GM18498 (cell line): ENCODE results near the gene HS3ST4.
"Not testable (repeated sequence)": the region's sequence is repeated elsewhere in the genome, so short reads cannot be mapped to it uniquely, and the experiment has no call there.

Experiments used
- ATAC-seq: cut with Tn5 transposase; IDR thresholded peaks from one replicate; pipeline ENCODE4 v1.9.1; 2021; ENCODE audit warnings: mild to moderate bottlenecking, moderate library complexity; ENCODE audit not compliant: unreplicated experiment

Gene HS3ST4

DNA sequence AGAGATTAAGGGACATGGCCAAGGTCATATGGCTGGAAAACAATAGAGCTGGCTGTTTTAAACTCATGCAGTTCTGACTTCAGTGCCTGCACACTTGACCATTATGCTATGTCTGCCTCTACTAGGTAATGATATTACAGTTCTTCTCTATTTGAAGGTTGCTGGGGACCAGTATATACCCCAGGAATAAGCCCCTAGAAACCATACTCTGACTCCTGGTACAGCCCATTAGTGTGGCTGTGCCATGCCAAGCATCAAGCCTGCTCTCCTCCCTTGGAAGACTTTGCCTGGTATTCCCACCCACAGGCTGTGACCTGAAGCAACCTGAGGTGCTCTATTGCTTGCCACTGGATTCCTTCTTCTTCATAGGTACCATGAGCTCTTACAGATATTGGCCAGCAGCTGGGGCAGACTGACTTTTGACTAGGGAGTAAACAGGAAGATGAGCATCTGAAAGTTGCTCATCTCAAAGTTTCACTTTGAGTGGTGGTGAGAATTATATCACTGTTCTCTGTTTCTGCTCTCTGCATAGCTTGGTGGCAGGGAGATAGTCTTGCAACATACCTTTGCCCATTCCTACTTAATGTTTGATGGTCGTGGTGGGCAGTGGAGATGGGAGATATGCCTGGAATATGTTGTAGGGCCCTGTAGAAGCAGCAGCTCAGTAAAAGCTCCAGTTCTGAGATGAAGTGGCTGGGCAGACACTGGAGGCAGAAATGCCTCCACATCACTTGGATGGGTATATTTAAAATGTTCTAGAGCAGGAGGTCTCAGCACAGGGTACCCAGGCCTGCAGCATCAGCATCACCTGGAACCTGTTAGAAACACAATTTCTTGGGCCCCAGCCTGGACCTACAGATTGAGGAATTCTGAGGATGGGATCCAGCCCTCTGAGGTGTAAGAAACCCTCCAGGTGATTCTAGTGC, 274.7 kb downstream of the HS3ST4 start:
- ATAC-seq, result peak; percentile 90

DNA sequence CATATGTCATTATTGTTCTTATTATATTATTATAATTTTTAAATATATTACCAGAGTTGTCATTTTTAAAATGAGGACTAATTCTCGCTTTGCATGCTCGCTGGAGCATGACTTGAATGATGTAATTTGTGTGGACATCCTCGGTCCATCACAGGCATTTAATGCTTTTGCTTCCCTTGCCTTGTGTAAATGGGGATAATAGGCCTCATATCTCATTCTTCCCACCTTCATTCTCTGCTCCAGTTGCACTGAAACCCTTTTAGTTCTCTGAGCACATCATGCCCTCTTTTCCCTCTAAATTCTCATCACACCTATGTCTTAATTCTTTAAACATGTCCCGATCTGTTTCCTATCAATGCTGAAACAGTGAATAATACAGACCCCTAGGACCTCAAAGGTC, 285.4 kb downstream of the HS3ST4 start:
- no peak for ATAC-seq

DNA sequence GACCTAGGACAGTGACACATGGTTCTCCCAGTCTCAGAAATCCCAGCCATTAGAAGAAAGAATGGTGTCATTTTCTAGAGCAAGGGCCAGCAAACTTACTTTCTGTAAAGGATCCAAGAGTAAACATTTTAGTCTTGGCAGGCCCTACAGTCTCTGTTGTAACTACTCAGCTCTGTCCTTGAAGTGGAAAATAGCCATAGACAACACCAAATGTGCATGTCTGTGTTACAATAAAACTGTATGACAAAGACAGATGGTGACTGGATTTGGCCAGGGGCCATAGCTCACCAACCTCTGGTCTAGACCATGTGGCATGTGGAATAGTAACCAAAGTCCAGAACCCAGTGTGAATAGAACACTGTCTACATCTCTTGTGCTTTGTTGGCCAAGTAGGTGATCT, 286.5 kb downstream of the HS3ST4 start:
- ATAC-seq, result no peak

DNA sequence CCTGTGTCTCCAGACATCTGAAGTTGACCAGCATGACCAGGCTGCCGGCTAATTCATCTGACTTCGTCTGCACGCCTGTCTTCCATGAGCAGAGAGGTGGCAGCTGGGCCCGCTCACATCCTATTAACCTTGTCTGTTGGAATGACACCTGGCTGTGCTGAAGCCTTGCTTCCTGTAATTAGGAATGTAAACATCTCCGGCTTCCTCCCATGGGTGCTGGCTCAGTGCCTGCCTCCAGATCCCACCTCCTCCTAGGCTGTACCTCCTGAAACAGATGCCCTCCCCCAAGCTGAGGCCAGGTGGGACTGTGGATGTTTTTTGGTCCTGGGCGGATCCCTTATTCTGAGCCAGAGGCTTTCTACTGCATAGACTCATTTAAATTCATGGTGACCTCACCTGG, 296.3 kb downstream of the HS3ST4 start:
- no peak for ATAC-seq

DNA sequence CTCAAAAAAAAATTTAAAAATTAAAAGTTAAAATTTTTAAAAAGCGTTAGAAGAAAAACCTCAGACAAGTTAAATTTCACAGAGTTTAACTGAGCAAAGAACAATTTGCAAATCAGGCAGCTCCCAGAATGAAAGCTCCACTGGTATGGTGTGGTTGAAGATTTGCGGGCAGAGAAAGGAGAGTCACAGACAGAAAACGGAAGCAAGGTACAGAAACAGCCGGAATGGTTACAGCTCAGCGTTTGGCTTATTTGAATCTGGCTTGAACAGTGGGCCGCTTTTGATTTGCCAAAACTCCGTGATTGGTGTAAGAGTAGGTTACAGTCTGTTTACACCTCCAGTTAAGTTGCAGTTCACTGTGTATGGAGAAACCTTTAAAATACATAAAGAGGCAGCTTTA, 297.1 kb downstream of the HS3ST4 start:
- no peak for ATAC-seq

DNA sequence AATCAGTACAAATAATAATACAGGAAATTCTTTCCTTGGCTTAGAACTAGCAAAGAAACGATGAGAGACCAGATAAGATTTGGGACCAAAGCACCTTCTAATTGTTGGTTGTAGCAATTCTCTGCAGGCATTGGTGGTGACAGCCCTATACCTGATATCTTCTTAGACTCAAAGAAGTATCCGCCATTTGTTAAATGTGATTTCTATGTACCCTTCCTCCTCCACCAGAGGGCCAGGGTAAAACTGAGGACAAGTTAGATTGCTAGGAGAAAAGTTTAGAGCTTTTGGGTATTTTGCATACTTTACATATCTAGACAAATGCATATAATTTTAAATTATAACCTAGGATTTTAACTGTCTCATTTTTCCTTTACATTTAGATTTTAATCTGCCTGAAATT, 304.3 kb downstream of the HS3ST4 start:
- ATAC-seq, result no peak

DNA sequence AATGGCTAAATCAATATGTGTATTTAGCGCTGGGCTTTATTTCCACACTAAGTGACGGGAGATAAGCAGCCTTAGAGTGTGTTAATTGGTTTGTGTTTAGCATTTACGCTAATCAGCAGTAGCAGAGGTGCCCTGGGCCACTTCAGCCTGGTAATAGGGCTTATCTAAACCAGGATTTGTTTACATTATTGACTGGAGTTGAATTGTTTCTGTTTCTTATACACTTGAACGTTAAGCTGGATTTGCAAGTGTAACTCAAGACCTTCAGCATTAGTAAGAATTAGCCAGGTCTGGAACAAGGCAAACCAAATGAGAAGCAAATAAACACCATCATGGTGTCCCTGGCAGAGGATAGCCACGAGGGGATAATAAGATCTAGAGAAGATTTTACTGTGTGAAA, 313.6 kb downstream of the HS3ST4 start:
- no peak for ATAC-seq

DNA sequence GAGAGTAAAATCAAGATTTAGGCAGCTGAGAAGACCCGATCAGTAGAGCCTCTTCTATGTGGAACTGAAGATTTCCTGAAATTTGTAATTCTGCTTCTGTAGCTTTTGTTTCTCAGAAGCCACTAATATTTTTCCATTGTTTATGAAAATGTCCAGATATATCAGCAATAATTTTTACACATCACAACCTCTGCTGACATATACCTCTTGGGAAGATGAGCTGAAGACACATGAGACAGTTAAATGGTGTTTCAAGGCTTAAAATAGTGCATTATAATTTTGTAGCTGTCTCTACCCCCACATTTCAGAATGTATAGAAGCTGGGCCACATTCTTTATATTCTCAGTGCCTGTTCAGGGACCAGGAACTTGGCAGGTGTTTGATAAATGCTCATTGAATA, 320.6 kb downstream of the HS3ST4 start:
- no peak for ATAC-seq

DNA sequence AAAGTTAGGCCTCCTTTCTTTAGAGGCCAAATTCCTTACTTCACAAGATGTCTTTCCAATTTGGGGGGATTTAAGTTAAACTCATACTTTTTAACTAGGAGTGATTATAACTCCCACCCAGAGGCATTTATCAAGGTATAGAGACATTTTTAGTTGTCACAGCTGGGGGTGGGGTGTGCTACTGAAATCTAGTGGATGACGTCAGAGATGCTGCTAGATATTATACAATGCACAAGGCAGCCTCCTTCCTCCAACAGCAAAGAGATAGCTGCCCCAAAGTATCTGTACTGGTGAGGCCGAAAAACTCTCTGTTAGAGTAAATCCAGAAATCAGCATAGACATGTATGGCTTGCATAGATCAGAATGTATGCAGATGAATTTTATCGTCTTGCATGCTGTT, 324.0 kb downstream of the HS3ST4 start:
- no peak for ATAC-seq

DNA sequence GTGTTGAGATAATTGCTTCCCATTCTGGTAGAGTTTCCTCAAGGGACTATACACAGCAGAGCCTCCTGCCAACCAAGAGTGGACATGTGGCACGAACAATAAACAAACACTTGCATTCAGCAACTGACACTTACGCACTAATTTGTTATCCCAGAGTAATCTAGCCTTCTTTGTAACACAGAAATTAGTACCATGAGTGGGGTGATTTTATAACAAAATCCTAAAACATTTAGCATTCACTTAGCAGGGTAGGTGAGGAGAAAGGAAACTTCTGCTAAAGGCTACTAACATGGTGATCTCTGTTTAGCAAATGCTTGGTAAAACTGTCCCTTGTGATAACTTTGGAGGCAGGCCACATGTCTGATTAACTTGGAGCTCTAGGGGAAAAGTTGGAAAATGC, 325.2 kb downstream of the HS3ST4 start:
- no peak for ATAC-seq

DNA sequence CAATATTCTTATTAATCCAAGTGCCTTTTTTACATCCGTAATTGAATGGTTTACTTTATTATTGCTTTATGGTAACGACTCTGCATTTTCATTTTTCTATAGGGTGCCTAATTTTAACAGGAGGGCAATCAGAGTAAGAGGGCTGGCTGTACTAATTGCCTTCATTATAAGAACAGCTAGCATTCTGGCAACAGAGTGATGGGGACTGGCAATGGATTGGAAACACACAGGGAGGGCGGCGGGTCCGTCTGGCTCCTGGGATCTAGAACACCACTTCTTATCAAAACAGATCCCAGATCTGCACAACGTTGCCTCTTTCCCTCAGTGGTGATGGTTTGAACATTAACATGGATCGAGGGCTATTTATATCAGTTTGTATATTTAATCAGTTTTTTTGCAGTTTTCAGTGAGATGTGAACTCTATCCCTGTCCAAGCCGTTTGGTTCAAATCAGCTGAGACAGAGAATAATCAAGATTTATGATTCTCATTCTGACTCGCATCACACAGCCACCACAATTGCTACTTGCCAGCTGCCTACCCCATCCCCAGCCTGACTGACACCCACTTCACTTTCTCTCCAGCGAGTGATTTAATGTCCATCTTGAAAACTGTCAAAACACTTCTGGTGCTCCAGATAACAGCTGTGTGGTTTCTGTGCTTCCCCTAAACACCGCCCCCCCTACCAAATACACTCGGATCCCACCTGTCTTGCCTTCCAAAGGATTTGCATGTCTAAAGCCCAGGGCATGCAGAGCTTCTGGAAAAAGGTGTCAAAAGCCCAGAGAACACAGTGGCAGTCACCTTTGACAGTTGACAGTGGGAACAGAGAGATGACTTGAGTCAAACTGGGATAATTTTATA, 327.9 kb downstream of the HS3ST4 start:
- ATAC-seq, result no peak

DNA sequence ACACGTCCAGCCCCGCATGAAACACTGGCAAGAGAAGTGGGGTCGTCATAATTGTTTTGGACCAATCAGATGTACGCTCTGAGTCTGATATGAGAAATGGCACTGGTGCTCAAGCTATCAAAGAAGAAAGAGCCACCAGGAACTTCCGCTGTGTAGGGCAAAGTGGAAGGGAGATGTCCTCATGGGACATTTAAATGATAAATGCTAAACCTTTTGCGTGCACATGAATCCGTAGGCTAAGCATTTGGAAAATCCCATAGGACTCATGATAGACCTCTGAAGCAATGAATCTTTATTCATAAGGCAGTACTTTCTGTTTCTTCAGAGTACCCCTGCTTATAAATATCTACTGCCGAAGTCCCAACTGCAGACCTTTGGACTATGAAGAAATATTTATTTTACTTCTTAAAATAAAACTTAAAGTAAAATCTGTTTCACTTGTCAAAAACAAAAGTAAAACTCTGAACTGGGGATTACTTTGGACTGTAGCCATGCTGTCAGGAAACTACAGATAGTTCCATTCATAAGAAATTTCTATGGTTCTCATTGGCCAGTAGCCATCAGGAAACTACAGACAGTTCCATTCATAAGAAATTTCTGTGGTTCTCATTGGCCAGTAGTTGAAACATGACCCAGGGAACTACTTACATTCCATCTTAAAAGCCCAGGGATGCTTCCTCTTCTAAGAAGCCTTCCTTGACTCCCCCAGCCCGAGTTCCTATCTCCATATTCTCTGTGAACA, 335.1 kb downstream of the HS3ST4 start:
- no peak for ATAC-seq

DNA sequence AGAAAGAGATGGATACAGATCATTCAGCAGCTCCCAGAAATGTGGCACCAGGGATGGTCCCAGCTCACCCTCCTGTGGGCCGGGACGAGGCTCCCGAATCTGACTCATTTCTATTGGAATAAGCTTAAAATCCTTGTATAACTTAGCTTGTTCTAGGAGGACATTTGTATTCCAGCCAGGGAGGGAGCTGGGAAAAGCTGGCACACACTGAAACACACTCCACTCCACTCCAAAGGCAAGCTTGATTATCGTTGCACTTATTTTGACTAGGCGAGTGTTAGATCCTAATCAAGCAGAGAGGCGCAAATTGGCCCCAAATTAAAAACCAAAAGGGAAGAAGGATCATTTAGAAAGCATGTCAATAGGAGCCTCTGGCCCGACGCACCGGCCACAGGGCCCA, 339.5 kb downstream of the HS3ST4 start:
- no peak for ATAC-seq

DNA sequence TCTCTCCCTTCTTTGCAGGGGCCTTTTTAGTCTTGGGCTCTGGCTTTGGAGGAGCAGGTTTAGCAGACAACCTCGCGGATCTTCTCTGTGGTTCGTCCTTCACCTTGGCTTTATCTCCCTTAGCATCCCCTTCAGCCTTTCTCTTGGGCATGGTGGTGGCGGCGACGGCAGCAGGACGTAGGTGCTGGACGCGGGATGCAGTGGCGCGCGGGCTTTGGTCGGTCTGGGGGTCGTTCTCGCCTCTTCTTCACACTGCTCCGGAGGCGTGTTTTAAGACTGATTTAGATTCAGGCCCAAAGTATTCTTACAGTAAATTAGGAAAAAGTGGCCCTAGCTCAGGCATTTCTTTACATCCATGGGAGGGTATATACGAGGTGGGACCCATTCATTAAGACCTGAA, 340.9 kb downstream of the HS3ST4 start:
- not testable (repeated sequence) for ATAC-seq

DNA sequence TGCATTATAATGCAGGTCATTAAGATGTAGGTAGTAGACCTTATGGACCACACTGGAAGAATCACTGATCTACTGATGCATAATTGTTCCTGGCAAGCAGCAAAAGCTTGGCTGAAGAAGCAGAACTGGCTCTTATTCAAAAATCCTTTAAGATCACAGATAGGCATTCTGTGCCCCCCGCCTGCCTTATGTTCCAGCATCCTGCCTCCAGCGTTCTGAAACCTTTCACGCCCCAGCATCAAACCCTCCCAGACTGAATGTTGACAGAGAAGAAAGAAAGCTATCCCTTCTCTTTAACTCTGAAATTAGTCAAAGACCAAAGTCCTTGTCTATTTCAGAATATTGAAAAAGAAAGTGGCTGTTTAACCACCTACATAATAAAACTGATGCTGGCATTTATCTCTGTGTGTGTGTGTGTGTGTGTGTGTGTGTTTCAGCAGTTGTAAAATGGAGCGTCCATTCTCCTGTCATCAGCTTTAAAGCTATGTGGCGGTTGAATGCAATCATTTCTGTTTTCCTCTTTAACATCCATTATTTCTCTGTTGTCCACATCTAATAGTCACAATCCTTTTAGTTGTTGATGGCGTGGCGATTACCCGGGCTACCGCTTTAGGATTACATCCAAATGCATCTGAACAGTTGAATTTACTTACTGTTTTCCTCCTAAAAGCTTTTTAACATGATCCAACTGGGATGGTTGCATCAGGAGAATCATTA, 350.4 kb downstream of the HS3ST4 start:
- ATAC-seq, result no peak

DNA sequence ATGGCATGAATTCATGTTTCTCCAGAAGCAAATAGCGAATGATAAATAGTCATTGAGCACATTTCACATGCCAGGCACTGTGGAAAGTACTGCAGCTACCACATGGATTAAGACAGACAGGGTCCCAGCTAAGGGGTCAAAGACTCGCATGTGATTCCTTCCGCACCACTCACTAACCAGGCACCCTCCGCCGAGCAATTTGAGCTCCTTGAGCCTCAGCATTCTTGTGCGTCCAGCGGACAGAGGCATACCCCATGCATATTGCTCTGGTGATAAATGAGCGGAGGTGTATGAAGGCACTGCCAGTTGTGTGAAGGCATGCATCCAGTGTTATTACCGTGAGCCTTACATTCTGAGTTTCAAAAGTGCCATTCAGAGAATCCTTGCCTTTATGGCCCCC, 358.7 kb downstream of the HS3ST4 start:
- no peak for ATAC-seq

DNA sequence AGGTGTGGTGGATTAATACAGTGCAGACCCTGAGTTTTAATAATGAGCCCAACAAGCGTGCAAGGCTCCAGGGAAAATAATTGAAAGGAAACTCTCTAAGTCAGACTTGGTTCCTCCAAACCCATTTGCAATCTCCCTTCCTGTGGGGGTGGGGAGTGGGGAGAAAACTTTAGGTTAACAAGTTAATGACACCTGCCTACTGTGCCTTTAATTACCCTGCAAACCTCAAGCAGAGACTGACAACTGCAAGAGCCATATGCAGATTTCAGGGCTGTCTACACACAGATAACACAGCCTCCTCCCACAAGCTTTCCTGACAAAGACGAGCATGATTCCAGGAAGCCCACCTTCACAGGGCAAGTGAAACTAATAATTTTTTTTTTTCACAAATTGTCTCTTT, 359.3 kb downstream of the HS3ST4 start:
- ATAC-seq, result no peak

DNA sequence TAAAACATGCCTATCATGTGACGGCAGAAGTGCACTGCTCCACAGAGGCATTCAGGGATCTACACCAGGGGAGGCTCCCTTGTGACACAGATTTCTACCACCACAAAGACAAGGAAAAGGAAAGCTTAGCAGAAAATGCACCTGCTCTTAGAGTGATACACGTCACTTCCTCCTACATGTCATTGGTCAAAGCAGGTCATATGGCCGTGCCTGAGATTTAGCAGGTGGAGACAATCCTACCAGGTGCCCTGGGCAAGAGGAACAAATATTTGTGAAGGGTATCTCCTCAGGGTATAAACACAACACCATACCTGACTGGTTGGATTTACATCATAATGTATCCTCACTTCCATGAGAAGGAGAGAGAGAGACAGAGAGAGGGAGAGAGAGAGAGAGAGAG, 362.1 kb downstream of the HS3ST4 start:
- ATAC-seq, result no peak

DNA sequence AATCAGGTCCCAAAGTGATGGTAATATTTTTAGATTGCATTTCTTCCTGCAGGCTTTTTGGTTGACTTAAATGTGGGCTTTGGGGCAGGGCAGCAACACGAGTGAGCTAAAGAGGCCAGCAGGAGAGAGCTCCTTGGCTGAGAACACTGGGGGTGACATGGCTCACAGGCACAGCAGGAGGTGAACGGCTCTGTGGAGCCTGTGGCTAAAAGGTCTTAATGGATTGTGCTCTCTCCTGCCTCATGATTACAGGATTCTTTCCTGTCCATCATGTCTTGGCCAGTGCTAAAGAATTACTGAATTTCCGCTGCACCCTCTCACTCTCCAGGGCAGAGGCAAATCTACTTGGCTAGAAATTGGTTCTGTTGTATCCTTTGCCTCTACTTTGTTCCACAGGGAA, 366.6 kb downstream of the HS3ST4 start:
- ATAC-seq, result no peak

DNA sequence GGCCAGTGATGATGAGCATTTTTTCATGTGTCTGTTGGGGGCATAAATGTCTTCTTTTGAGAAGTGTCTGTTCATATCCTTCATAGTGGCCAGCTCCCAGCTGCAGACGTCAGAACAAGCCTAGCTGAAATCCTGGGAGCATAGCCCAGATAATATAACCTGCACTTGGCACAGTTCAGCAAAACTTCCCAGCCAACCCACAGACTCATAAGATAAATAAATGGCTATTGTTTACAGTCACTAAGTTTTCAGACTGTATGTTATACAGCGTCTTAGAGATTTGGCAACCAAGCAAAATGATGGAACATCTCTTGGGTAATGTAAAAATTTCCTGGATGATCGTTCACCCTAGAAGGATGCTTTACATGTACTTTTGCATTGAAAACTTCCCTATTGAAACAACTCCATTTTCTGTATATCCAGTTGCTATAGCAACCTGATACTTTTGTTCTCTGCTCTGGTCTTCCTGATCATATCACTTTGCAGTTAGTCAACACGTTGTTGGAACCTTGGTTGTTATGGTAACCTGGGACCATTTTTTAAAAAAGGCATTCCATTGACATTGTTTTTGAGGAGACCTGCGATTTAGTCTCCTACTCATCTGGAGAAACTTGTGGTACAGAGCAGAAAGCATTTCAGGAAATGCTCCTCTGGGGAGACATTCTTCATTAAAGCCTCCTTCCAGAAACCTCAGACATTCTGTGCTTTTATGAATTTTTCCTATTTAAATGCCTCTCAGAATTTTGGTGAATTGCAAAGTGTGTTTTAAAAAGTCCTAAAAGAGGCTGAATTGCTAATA, 378.7 kb downstream of the HS3ST4 start:
- no peak for ATAC-seq
